ENCODE data around the gene NRDE2.
"Not testable (repeated sequence)": the region's sequence is repeated elsewhere in the genome, so short reads cannot be mapped to it uniquely, and the experiment has no call there.

The NRDE2 gene

GRCh38 chr14:90239139-90239538, 92.6 kb downstream of the NRDE2 start:
- DNase-seq (ENCODE audit: low read depth in 1 of 2, low spot score in 1 of 2) = no peak
- H3K27me3 ChIP-seq (ENCODE audit: insufficient read depth, poor library complexity, severe bottlenecking) = no peaks in the 10 kb centered on the region

GRCh38 chr14:90235179-90235976, 96.4 kb downstream of the NRDE2 start:
- Histone ChIP-seq H3K4me3 (replicated peaks; ENCODE audit: insufficient read depth, low read length) (no peak overlapping the region), H3K27me3 (ENCODE audit: insufficient read depth, poor library complexity, severe bottlenecking) (no peaks in the 10 kb centered on the region), H3K27ac (replicated peaks) (no peak overlapping the region)
- DNase-seq (ENCODE audit: low read depth in 1 of 2, low spot score in 1 of 2) = peak; percentile 65 to 72
- TF ChIP-seq, protein P1, sequence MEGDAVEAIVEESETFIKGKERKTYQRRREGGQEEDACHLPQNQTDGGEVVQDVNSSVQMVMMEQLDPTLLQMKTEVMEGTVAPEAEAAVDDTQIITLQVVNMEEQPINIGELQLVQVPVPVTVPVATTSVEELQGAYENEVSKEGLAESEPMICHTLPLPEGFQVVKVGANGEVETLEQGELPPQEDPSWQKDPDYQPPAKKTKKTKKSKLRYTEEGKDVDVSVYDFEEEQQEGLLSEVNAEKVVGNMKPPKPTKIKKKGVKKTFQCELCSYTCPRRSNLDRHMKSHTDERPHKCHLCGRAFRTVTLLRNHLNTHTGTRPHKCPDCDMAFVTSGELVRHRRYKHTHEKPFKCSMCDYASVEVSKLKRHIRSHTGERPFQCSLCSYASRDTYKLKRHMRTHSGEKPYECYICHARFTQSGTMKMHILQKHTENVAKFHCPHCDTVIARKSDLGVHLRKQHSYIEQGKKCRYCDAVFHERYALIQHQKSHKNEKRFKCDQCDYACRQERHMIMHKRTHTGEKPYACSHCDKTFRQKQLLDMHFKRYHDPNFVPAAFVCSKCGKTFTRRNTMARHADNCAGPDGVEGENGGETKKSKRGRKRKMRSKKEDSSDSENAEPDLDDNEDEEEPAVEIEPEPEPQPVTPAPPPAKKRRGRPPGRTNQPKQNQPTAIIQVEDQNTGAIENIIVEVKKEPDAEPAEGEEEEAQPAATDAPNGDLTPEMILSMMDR (IDR thresholded peaks at IDR 0.05; ENCODE audit: insufficient read depth, low read length) = peak; percentile 89
- TF ChIP-seq REST (IDR thresholded peaks at IDR 0.05; ENCODE audit: insufficient replicate concordance, low read depth) (no peak), POLR2AphosphoS5 (IDR thresholded peaks at IDR 0.05; ENCODE audit: low read depth) (no peak), SPI1 (IDR thresholded peaks at IDR 0.05; ENCODE audit: borderline replicate concordance, low read depth) (peak; percentile 47; the same call in 1 of the 2 replicates), GABPA (IDR thresholded peaks at IDR 0.05; ENCODE audit: low read depth) (no peak)

More at GRCh38 chr14:90239139-90239538, 92.6 kb downstream of the NRDE2 start:
- TF ChIP-seq SPI1 (IDR thresholded peaks at IDR 0.05; ENCODE audit: borderline replicate concordance, low read depth) (no peak), POLR2AphosphoS5 (IDR thresholded peaks at IDR 0.05; ENCODE audit: low read depth) (no peak), REST (IDR thresholded peaks at IDR 0.05; ENCODE audit: insufficient replicate concordance, low read depth) (no peak), GABPA (IDR thresholded peaks at IDR 0.05; ENCODE audit: low read depth) (no peak)
- TF ChIP-seq, protein P1 (IDR thresholded peaks at IDR 0.05; ENCODE audit: insufficient read depth, low read length) = no peak
- Histone ChIP-seq H3K4me3 (replicated peaks; ENCODE audit: insufficient read depth, low read length) (no peak overlapping the region), H3K27ac (replicated peaks) (no peak overlapping the region)

DNA sequence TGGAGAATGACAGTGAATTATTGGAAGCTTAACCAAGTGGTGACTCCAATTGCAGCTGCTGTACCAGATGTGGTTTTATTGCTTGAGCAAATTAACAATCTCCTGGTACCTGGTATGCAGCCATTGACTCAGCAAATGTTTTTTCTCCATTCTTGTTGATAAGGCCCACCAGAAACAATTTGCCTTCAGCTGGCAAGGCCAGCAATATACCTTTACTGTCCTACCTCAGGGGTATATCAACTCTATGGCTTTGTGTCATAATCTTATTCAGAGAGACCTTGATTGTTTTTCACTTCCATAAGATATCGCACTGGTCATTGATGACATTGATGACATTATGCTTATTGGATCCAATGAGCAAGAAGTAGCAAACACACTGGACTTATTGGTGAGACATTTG, 101.8 kb downstream of the NRDE2 start:
- not testable (repeated sequence) for H3K27ac ChIP-seq (replicated peaks); DNase-seq (ENCODE audit: low read depth in 1 of 2, low spot score in 1 of 2); H3K4me3 ChIP-seq (replicated peaks; ENCODE audit: insufficient read depth, low read length); H3K27me3 ChIP-seq (ENCODE audit: insufficient read depth, poor library complexity, severe bottlenecking)

DNA sequence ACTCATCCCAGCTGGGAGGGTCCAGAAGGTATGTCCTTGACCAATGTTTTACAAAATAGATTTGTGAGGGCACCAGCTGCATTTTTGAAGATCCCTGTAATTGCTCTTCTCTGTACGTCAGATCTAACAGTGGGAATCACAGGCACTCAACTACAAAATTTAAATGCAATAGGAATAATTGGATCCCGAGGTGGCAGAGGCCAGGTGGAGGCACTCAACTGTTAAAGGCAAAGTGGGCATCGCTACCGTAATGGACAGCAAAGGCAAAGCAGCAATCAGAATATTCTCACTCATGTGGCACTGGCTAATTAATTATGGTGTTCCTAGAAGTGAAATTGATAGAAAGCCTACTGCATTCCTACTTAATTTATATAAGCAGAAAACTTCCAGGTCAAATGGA, 103.3 kb downstream of the NRDE2 start:
- TF ChIP-seq POLR2AphosphoS5 (IDR thresholded peaks at IDR 0.05; ENCODE audit: low read depth) (no peak), GABPA (IDR thresholded peaks at IDR 0.05; ENCODE audit: low read depth) (no peak), REST (IDR thresholded peaks at IDR 0.05; ENCODE audit: insufficient replicate concordance, low read depth) (no peak), SPI1 (IDR thresholded peaks at IDR 0.05; ENCODE audit: borderline replicate concordance, low read depth) (no peak)
- TF ChIP-seq, protein P1 (IDR thresholded peaks at IDR 0.05; ENCODE audit: insufficient read depth, low read length) = no peak
- DNase-seq (ENCODE audit: low read depth in 1 of 2, low spot score in 1 of 2) = no peak
- no peaks in the 10 kb centered on the region for H3K27me3 ChIP-seq (ENCODE audit: insufficient read depth, poor library complexity, severe bottlenecking)
- no peak overlapping the region for H3K4me3 ChIP-seq (replicated peaks; ENCODE audit: insufficient read depth, low read length)
- no peak overlapping the region for H3K27ac ChIP-seq (replicated peaks)

Measured in HL-60 (cell line).